A549 (cell line): ENCODE measurements around the gene ATXN2. TPM values are rescaled to one million over a fixed set of nuclear protein-coding genes. Genes with fewer than 3 reads are reported as not detected.
"Not testable (repeated sequence)": the region's sequence is repeated elsewhere in the genome, so short reads cannot be mapped to it uniquely, and the experiment has no call there.

Source experiments
- ATAC-seq, 2 experiments: fragments of 200-7000 bp in 1 of 2; fragments of >200 bp in 1 of 2; cut with Nextera tagmentation in 1 of 2; cut with Tn5 transposase in 1 of 2; 3 replicates each; pipeline versions ENCODE4 v1.8.0 to v1.9.1; 2018 to 2020; ENCODE audit warnings: mild to moderate bottlenecking in 1 of 2, moderate library complexity in 1 of 2
- CTCF ChIA-PET: fragments of 300-600 bp; sonication (Branson Sonifier 250); formaldehyde crosslinking; extraction: SDS; loops from one replicate; lab custom pipeline; 2021; ENCODE audit warnings: antibody characterized with exemption, inconsistent platforms; lab: Yijun Ruan, JAX
- POLR2A ChIA-PET: fragments of 350-600 bp; formaldehyde crosslinking; extraction: SDS; loops from one replicate; lab custom pipeline; 2021; ENCODE audit warnings: antibody characterized with exemption, inconsistent platforms; lab: Yijun Ruan, JAX
- DNase-seq, 2 experiments: peaks; one replicate each; pipeline versions ENCODE4 v3.0.0 to v3.0.0-alpha.2; 2011 to 2016; ENCODE audit warnings: low read depth in 1 of 2, low spot score in 1 of 2
- FAIRE-seq: peaks from 2 replicates; lab custom pipeline; 2011; peaks lifted over from hg19 to GRCh38; lab: Jason Lieb, UNC
- H3K27ac ChIP-seq, 2 experiments: fragments of >200 bp; sonication (Bioruptor Twin); formaldehyde crosslinking; 3 replicates each; pipeline ENCODE4 v1.5.1; 2016 to 2017
- H3K4me1 ChIP-seq: fragments of >200 bp; sonication (Bioruptor Twin); formaldehyde crosslinking; 3 replicates; pipeline ENCODE4 v1.6.1; 2016
- H3K4me2 ChIP-seq: fragments of >200 bp; sonication (Bioruptor Twin); formaldehyde crosslinking; 3 replicates; pipeline ENCODE4 v1.6.1; 2016
- H3K4me3 ChIP-seq: fragments of >200 bp; sonication (Bioruptor Twin); formaldehyde crosslinking; 3 replicates; pipeline ENCODE4 v1.5.1; 2016
- H3K9me3 ChIP-seq: fragments of >200 bp; sonication (Bioruptor Twin); formaldehyde crosslinking; 3 replicates; pipeline ENCODE4 v1.6.1; 2016
- BHLHE40 ChIP-seq: IDR thresholded peaks from 2 replicates; pipeline ENCODE4 v1.6.1; 2012; ENCODE audit warnings: low read depth, low read length, inconsistent platforms
- CBX2 ChIP-seq: fragments of 200-600 bp; sonication (generic); IDR thresholded peaks from 2 replicates; pipeline ENCODE4 v1.6.1; 2016; ENCODE audit warnings: low read depth, mild to moderate bottlenecking, borderline replicate concordance
- CHD2 ChIP-seq: fragments of 150-350 bp; IDR thresholded peaks from 2 replicates; pipeline ENCODE4 v1.6.1; 2014; ENCODE audit warnings: low read length; ENCODE audit not compliant: partially characterized antibody
- EHMT2 ChIP-seq: fragments of 200-600 bp; sonication (generic); IDR thresholded peaks from 2 replicates; pipeline ENCODE4 v1.6.1; 2016; ENCODE audit warnings: antibody characterized with exemption, low read depth, mild to moderate bottlenecking, moderate library complexity
- FOSB ChIP-seq: fragments of 250-450 bp; sonication (Bioruptor Pico); IDR thresholded peaks from 2 replicates; pipeline ENCODE4 v1.5.0; 2020; ENCODE audit warnings: mild to moderate bottlenecking, moderate library complexity
- HES2 ChIP-seq: fragments of >200 bp; sonication (Bioruptor Twin); formaldehyde crosslinking; IDR thresholded peaks from 2 replicates; pipeline ENCODE4 v1.6.1; 2016
- HMGXB4 ChIP-seq: fragments of 250-450 bp; sonication (Bioruptor Pico); IDR thresholded peaks from 2 replicates; pipeline ENCODE4 v1.5.0; 2021; ENCODE audit warnings: mild to moderate bottlenecking, moderate library complexity, borderline replicate concordance
- HOXA7 ChIP-seq: fragments of 250-450 bp; sonication (Bioruptor Pico); IDR thresholded peaks from 2 replicates; pipeline ENCODE4 v1.5.0; 2020; ENCODE audit warnings: mild to moderate bottlenecking, moderate library complexity
- HOXB13 ChIP-seq: fragments of 250-450 bp; sonication (Bioruptor Pico); IDR thresholded peaks from 2 replicates; pipeline ENCODE4 v1.5.0; 2020; ENCODE audit warnings: low read depth, mild to moderate bottlenecking, moderate library complexity
- JUN ChIP-seq, 2 experiments: fragments of >200 bp; sonication (Bioruptor Twin); formaldehyde crosslinking; IDR thresholded peaks; 2 replicates in 1 of 2; 3 replicates in 1 of 2; pipeline ENCODE4 v1.6.1; 2016 to 2017
- MAFK ChIP-seq: fragments of 450-650 bp; IDR thresholded peaks from 2 replicates; pipeline ENCODE4 v1.6.1; 2014; ENCODE audit not compliant: partially characterized antibody
- PHF8 ChIP-seq: fragments of 200-600 bp; sonication (generic); IDR thresholded peaks from 2 replicates; pipeline ENCODE4 v1.6.1; 2016; ENCODE audit warnings: low read depth, mild to moderate bottlenecking, antibody characterized with exemption, moderate library complexity, borderline replicate concordance
- POLR2AphosphoS2 ChIP-seq: conservative IDR thresholded peaks from 2 replicates; pipeline ENCODE4 v1.6.1; 2012; ENCODE audit warnings: low read length, improper control_type of control experiment, inconsistent platforms
- RARB ChIP-seq: fragments of 250-450 bp; sonication (Bioruptor Pico); IDR thresholded peaks from 2 replicates; pipeline ENCODE4 v1.8.0; 2021; ENCODE audit warnings: mild to moderate bottlenecking, moderate library complexity
- RNF2 ChIP-seq: fragments of 200-600 bp; sonication (generic); IDR thresholded peaks from 2 replicates; pipeline ENCODE4 v1.6.1; 2016; ENCODE audit warnings: low read depth, mild to moderate bottlenecking, antibody characterized with exemption, moderate library complexity, borderline replicate concordance
- SREBF2 ChIP-seq: fragments of 450-650 bp; IDR thresholded peaks from 2 replicates; pipeline ENCODE4 v1.6.1; 2014; ENCODE audit warnings: mild to moderate bottlenecking, moderate library complexity
- TFCP2L1 ChIP-seq: fragments of 250-450 bp; sonication (Bioruptor Pico); IDR thresholded peaks from 2 replicates; pipeline ENCODE4 v1.5.0; 2021; ENCODE audit warnings: mild to moderate bottlenecking
- ZC3H11A ChIP-seq: fragments of 450-650 bp; IDR thresholded peaks from 2 replicates; pipeline ENCODE4 v1.6.1; 2014; ENCODE audit warnings: antibody characterized with exemption, mild to moderate bottlenecking
- ZFP36 ChIP-seq: fragments of 450-650 bp; IDR thresholded peaks from 2 replicates; pipeline ENCODE4 v1.6.1; 2014; ENCODE audit warnings: borderline replicate concordance; ENCODE audit not compliant: partially characterized antibody
- ZSCAN20 ChIP-seq: fragments of 250-450 bp; sonication (Bioruptor Pico); IDR thresholded peaks from 2 replicates; pipeline ENCODE4 v1.8.0; 2022; ENCODE audit warnings: mild to moderate bottlenecking, moderate library complexity
- WGBS: methylation state at CpG from one replicate; pipeline ENCODE4 v1.1.6; 2017; ENCODE audit errors: missing lambda C conversion rate; 5-methylcytosine and 5-hydroxymethylcytosine counted together
- polyA plus RNA-seq, 4 experiments: library from polyadenylated mRNA; depleted of rRNA in 3 of 4; stranded (reverse); fragments of >200 nt; fragmentation: RNase III in 1 of 4; extraction: RNeasy Plus Mini Kit Qiagen cat#74134 plus additional on column Dnase treatment in 1 of 4; gene quantifications; 2 replicates in 3 of 4; 3 replicates in 1 of 4; pipeline ENCODE4 v1.2.3, GENCODE V29; 2011 to 2017
- TF ChIP-seq, protein P1 (sequence below): IDR thresholded peaks from 2 replicates; pipeline ENCODE4 v1.6.1; 2012
- TF ChIP-seq, protein P2 (sequence below): fragments of >200 bp; sonication (Bioruptor Twin); formaldehyde crosslinking; IDR thresholded peaks from 3 replicates; pipeline ENCODE4 v1.6.1; 2016
- TF ChIP-seq, protein P3 (sequence below): fragments of >200 bp; sonication (Bioruptor Twin); formaldehyde crosslinking; IDR thresholded peaks from 3 replicates; pipeline ENCODE4 v1.5.1; 2016
- TF ChIP-seq, protein P4 (sequence below): IDR thresholded peaks from 2 replicates; pipeline ENCODE4 v1.6.1; 2012; ENCODE audit warnings: low read depth, borderline replicate concordance

ATXN2 gene
- polyA plus RNA-seq, 2 of the 4 experiments (the other 2 are of a cell fraction): 24.8 to 30.6 TPM

- DNase-seq (no peak), FAIRE-seq (no peak), ATAC-seq (no peak)
- no peaks in the 10 kb centered on the region for H3K9me3 ChIP-seq
- no peak overlapping the region for H3K4me2 ChIP-seq
- ChIA-PET POLR2A (interaction anchor here (0.6 kb wide), 1 partner anchor 24 kb away, joined by 4 read pairs; no protein-coding TSS in a partner anchor), CTCF (interaction anchor here (1.4 to 1.6 kb wide), 2 partner anchors 11 to 122 kb away, joined by 5 to 6 read pairs; no protein-coding TSS in a partner anchor)
- TF ChIP-seq RNF2 (no peak), HOXA7 (CRISPR knock-in tag) (no peak), JUN (IDR thresholded peaks at IDR 0.05) (no peak), POLR2AphosphoS2 (no peak), ZFP36 (no peak), PHF8 (no peak), HOXB13 (CRISPR knock-in tag) (no peak), HMGXB4 (CRISPR knock-in tag) (no peak), SREBF2 (no peak), RARB (CRISPR knock-in tag) (no peak), CHD2 (no peak), BHLHE40 (no peak)
- TF ChIP-seq, protein P1, sequence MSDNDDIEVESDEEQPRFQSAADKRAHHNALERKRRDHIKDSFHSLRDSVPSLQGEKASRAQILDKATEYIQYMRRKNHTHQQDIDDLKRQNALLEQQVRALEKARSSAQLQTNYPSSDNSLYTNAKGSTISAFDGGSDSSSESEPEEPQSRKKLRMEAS: no peak
- TF ChIP-seq, protein P2, sequence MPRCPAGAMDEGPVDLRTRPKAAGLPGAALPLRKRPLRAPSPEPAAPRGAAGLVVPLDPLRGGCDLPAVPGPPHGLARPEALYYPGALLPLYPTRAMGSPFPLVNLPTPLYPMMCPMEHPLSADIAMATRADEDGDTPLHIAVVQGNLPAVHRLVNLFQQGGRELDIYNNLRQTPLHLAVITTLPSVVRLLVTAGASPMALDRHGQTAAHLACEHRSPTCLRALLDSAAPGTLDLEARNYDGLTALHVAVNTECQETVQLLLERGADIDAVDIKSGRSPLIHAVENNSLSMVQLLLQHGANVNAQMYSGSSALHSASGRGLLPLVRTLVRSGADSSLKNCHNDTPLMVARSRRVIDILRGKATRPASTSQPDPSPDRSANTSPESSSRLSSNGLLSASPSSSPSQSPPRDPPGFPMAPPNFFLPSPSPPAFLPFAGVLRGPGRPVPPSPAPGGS: no peak
- no peak overlapping the region for H3K27ac ChIP-seq
- no peak overlapping the region for H3K4me3 ChIP-seq
- H3K4me1 ChIP-seq: no peaks in the 10 kb centered on the region
Observed at GRCh38 chr12:111519083-111519482, 80.0 kb downstream of the ATXN2 start.

DNA sequence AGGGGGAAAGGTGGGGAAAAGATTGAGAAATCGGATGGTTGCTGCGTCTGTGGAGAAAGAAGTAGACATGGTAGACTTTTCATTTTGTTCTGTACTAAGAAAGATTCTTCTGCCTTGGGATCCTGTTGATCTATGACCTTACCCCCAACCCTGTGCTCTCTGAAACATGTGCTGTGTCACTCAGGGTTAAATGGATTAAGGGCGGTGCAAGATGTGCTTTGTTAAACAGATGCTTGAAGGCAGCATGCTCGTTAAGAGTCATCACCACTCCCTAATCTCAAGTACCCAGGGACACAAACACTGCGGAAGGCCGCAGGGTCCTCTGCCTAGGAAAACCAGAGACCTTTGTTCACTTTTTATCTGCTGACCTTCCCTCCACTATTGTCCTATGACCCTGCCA, 91.4 kb downstream of the ATXN2 start:
- not testable (repeated sequence) for FAIRE-seq

GRCh38 chr12:111507258-111507657, 91.9 kb downstream of the ATXN2 start:
- H3K4me2 ChIP-seq, POLR2A ChIA-PET, H3K4me1 ChIP-seq, H3K4me3 ChIP-seq, DNase-seq, CTCF ChIA-PET, ATAC-seq, H3K27ac ChIP-seq, FAIRE-seq, H3K9me3 ChIP-seq: not testable (repeated sequence)
- no CpG with 5 or more reads among the region's 31 CpGs for WGBS

More for the DNA sequence above, 91.4 kb downstream of the ATXN2 start:
- POLR2A ChIA-PET, H3K4me3 ChIP-seq, CTCF ChIA-PET, H3K27ac ChIP-seq, H3K4me2 ChIP-seq, H3K9me3 ChIP-seq, ATAC-seq, H3K4me1 ChIP-seq, DNase-seq: not testable (repeated sequence)
- 89% methylated on average over 6 of the region's 6 CpGs for WGBS

DNA sequence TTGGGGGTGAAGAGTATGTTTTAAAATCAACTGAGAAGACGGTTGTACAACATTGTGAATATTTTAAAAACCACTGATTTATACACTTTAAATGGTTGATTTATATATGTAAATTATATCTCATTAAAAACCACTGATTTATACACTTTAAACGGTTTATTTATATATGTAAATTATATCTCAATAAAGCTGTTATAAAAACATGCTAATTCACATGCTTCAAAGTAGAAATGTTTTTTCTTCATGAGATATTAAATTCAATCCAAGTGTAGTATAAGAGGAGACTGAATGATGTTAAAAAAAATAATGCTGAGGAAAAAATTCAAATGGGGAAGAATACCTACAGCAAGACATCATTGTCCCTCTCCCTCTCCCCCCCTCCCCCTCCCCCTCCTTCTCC, 92.9 kb downstream of the ATXN2 start:
- DNase-seq (no peak), ATAC-seq (no peak), FAIRE-seq (no peak)
- no peaks in the 10 kb centered on the region for H3K4me1 ChIP-seq
- H3K27ac ChIP-seq: no peak overlapping the region
- H3K4me3 ChIP-seq: no peak overlapping the region
- POLR2A ChIA-PET: no interaction called here
- H3K4me2 ChIP-seq: no peak overlapping the region
- 82% methylated on average over 2 of the region's 2 CpGs for WGBS
- CTCF ChIA-PET: interaction anchor here (1.2 kb wide), 1 partner anchor 109 kb away, joined by 3 read pairs; no protein-coding TSS in a partner anchor
- no peaks in the 10 kb centered on the region for H3K9me3 ChIP-seq
- no peak for TF ChIP-seq EHMT2
- TF ChIP-seq TFCP2L1 (CRISPR knock-in tag): no peak
- no peak for TF ChIP-seq HES2
- TF ChIP-seq, protein P3, sequence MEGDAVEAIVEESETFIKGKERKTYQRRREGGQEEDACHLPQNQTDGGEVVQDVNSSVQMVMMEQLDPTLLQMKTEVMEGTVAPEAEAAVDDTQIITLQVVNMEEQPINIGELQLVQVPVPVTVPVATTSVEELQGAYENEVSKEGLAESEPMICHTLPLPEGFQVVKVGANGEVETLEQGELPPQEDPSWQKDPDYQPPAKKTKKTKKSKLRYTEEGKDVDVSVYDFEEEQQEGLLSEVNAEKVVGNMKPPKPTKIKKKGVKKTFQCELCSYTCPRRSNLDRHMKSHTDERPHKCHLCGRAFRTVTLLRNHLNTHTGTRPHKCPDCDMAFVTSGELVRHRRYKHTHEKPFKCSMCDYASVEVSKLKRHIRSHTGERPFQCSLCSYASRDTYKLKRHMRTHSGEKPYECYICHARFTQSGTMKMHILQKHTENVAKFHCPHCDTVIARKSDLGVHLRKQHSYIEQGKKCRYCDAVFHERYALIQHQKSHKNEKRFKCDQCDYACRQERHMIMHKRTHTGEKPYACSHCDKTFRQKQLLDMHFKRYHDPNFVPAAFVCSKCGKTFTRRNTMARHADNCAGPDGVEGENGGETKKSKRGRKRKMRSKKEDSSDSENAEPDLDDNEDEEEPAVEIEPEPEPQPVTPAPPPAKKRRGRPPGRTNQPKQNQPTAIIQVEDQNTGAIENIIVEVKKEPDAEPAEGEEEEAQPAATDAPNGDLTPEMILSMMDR: no peak
- no peak for TF ChIP-seq PHF8
- no peak for TF ChIP-seq ZSCAN20
- TF ChIP-seq FOSB (CRISPR knock-in tag): no peak
- no peak for TF ChIP-seq CBX2
- no peak for TF ChIP-seq MAFK
- TF ChIP-seq HOXB13 (CRISPR knock-in tag): no peak
- TF ChIP-seq RNF2: no peak
- TF ChIP-seq, protein P4, sequence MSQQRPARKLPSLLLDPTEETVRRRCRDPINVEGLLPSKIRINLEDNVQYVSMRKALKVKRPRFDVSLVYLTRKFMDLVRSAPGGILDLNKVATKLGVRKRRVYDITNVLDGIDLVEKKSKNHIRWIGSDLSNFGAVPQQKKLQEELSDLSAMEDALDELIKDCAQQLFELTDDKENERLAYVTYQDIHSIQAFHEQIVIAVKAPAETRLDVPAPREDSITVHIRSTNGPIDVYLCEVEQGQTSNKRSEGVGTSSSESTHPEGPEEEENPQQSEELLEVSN: no peak
- no peak for TF ChIP-seq ZC3H11A
- no peak for TF ChIP-seq POLR2AphosphoS2
